Neuronal stem cell (in vitro differentiated cells): ENCODE measurements around the gene AVPR1B. TPM values are rescaled to one million over a fixed set of nuclear protein-coding genes. Genes with fewer than 3 reads are reported as not detected.

Experiments used
- DNase-seq: peaks from one replicate; pipeline ENCODE4 v3.0.0-alpha.2; 2013; ENCODE audit warnings: low spot score
- H2AFZ ChIP-seq: one replicate; pipeline ENCODE4 v1.6.1; 2013; ENCODE audit warnings: mild to moderate bottlenecking, low read length, inconsistent platforms
- H2AK5ac ChIP-seq: 2 replicates; pipeline ENCODE4 v1.6.1; 2013; ENCODE audit warnings: low read depth, mild to moderate bottlenecking, inconsistent platforms, low read length, moderate library complexity, mixed read lengths
- H2BK120ac ChIP-seq: 2 replicates; pipeline ENCODE4 v1.6.1; 2013; ENCODE audit warnings: low read depth, mild to moderate bottlenecking, inconsistent platforms, low read length, moderate library complexity, mixed read lengths
- H2BK12ac ChIP-seq: one replicate; pipeline ENCODE4 v1.6.1; 2013; ENCODE audit warnings: low read length, inconsistent platforms
- H2BK15ac ChIP-seq: 2 replicates; pipeline ENCODE4 v1.6.1; 2013; ENCODE audit warnings: mild to moderate bottlenecking, low read length, inconsistent platforms, mixed read lengths
- H2BK5ac ChIP-seq: one replicate; pipeline ENCODE4 v1.6.1; 2013; ENCODE audit warnings: inconsistent platforms, mild to moderate bottlenecking, low read length, moderate library complexity
- H3K14ac ChIP-seq: one replicate; pipeline ENCODE4 v1.6.1; 2013; ENCODE audit warnings: low read length, inconsistent platforms
- H3K18ac ChIP-seq: 2 replicates; pipeline ENCODE4 v1.6.1; 2013; ENCODE audit warnings: low read length, inconsistent platforms
- H3K23ac ChIP-seq: 2 replicates; pipeline ENCODE4 v1.6.1; 2013; ENCODE audit warnings: low read depth, mild to moderate bottlenecking, mixed read lengths, low read length, inconsistent platforms; ENCODE audit not compliant: poor library complexity
- H3K27ac ChIP-seq: replicated peaks from 3 replicates; pipeline ENCODE4 v1.5.1; 2013; ENCODE audit warnings: low read length, inconsistent platforms
- H3K27me3 ChIP-seq, 3 experiments: 2 replicates each; pipeline ENCODE4 v1.6.1; 2013; ENCODE audit warnings: low read length in 3 of 3, mild to moderate bottlenecking in 2 of 3, inconsistent platforms in 1 of 3, low read depth in 1 of 3, mixed read lengths in 1 of 3, moderate library complexity in 1 of 3; ENCODE audit not compliant: control insufficient read depth in 3 of 3, insufficient read depth in 3 of 3
- H3K36me3 ChIP-seq, 2 donors: replicated peaks in 1 of 2; 2 replicates each; pipeline ENCODE4 v1.6.1; 2013; ENCODE audit warnings: low read length in 2 of 2; ENCODE audit not compliant: control insufficient read depth in 2 of 2, insufficient read depth in 2 of 2
- H3K4ac ChIP-seq: 2 replicates; pipeline ENCODE4 v1.6.1; 2013; ENCODE audit warnings: inconsistent platforms, mild to moderate bottlenecking, low read length, moderate library complexity
- H3K4me1 ChIP-seq, 2 donors: 1 replicate in 1 of 2; 2 replicates in 1 of 2; pipeline ENCODE4 v1.6.1; 2013; ENCODE audit warnings: low read length in 2 of 2, low read depth in 1 of 2; ENCODE audit not compliant: control insufficient read depth in 2 of 2, insufficient read depth in 1 of 2
- H3K4me2 ChIP-seq: one replicate; pipeline ENCODE4 v1.6.1; 2013; ENCODE audit warnings: mild to moderate bottlenecking, low read length, inconsistent platforms; ENCODE audit not compliant: insufficient read depth, poor library complexity, severe bottlenecking
- H3K4me3 ChIP-seq, 2 donors: 2 replicates each; pipeline ENCODE4 v1.5.1; 2013; ENCODE audit warnings: low read length in 2 of 2, mild to moderate bottlenecking in 2 of 2, inconsistent platforms in 1 of 2, moderate library complexity in 1 of 2
- H3K79me1 ChIP-seq: one replicate; pipeline ENCODE4 v1.6.1; 2013; ENCODE audit warnings: low read depth, mild to moderate bottlenecking, inconsistent platforms, low read length, moderate library complexity
- H3K9ac ChIP-seq: one replicate; pipeline ENCODE4 v1.6.1; 2013; ENCODE audit warnings: mild to moderate bottlenecking, low read depth, low read length, inconsistent platforms; ENCODE audit not compliant: poor library complexity
- H3K9me3 ChIP-seq, 2 donors: replicated peaks in 1 of 2; 2 replicates each; pipeline versions ENCODE3 to v1.6.1; 2013; ENCODE audit warnings: low read length in 2 of 2, mild to moderate bottlenecking in 2 of 2, inconsistent platforms in 1 of 2, low read depth in 1 of 2, mixed read lengths in 1 of 2, moderate library complexity in 1 of 2; ENCODE audit not compliant: control insufficient read depth in 2 of 2, insufficient read depth in 1 of 2
- H4K8ac ChIP-seq: one replicate; pipeline ENCODE4 v1.6.1; 2013; ENCODE audit warnings: low read depth, mild to moderate bottlenecking, inconsistent platforms, low read length, moderate library complexity
- H4K91ac ChIP-seq: one replicate; pipeline ENCODE4 v1.6.1; 2013; ENCODE audit warnings: low read length, low read depth, mild to moderate bottlenecking, inconsistent platforms; ENCODE audit not compliant: poor library complexity
- WGBS, 2 donors: extraction: QIAGEN DNeasy Blood & Tissue Kit; methylation state at CpG; one replicate each; pipeline ENCODE4 v1.1.7; 2013; ENCODE audit warnings: missing lambda C conversion rate in 2 of 2, mixed read lengths in 1 of 2; ENCODE audit not compliant: insufficient read length in 2 of 2, insufficient replicate concordance in 1 of 2; ENCODE audit errors: extremely low coverage in 2 of 2; 5-methylcytosine and 5-hydroxymethylcytosine counted together
- polyA plus RNA-seq, 2 experiments: library from polyadenylated mRNA; stranded (reverse); fragments of 200-250 nt; gene quantifications; one replicate each; pipeline ENCODE4 v1.2.3, GENCODE V29; 2013

AVPR1B gene, protein sequence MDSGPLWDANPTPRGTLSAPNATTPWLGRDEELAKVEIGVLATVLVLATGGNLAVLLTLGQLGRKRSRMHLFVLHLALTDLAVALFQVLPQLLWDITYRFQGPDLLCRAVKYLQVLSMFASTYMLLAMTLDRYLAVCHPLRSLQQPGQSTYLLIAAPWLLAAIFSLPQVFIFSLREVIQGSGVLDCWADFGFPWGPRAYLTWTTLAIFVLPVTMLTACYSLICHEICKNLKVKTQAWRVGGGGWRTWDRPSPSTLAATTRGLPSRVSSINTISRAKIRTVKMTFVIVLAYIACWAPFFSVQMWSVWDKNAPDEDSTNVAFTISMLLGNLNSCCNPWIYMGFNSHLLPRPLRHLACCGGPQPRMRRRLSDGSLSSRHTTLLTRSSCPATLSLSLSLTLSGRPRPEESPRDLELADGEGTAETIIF
- polyA plus RNA-seq (2013, experiment 1 of 2) = 0.03 TPM
- polyA plus RNA-seq (2013, experiment 2 of 2) = 0.03 TPM

DNA sequence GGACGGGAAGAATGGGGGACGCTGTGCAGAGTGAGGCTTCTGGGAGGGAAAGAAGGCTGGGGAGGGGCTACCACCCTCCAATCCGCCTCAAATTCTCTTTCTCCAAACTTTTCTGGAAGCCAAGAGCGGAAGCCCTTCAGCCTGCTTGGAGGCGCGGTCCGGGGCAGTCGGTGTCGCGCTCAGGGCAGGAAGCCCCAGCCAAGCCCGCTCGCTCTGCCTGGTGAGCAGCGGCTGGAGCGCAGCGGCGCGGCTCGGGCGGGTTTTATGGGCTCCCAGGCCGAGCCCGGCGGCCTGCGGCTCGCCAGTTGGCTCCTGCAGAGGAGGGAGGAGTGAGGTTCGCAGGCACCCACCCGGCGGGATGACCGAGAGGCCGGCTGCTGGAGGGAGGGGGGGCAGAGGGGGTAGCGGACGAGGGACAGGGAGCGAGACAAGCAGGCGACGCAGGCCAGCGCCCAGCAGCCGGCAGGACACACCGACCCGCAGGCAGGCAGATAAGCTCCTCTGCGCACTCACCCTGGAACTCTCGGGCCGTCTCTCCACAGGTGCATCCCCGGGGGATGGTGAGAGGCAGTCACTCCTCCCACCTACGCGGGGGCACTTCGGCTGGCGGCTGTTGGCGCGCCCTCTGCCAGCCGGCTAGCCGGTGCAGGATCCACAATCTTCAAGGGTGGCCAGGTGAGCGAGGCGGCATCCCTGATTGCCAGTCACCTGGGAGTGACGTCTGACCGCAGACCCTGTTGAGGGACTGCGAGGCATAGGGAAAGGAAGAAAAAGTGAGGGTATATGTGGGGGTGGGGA is at the start of gene AVPR1B:
AVPR1B (minus strand) TSS at position 238 of the 798 bp plus-strand sequence. CDS start 498 bp downstream, outside the sequence.
- peak within 1 kb of the TSS; percentile 96 for H2AFZ ChIP-seq
- H2BK12ac ChIP-seq = peak within 1 kb of the TSS; percentile 63
- H3K79me1 ChIP-seq = no peaks in the 10 kb centered on the region
- H2BK5ac ChIP-seq = no peak within 1 kb of the TSS
- peak within 1 kb of the TSS; percentile 87 for H2AK5ac ChIP-seq
- H2BK120ac ChIP-seq = no peak within 1 kb of the TSS
- peak within 1 kb of the TSS; percentile 64 for H3K9ac ChIP-seq
- peak within 1 kb of the TSS; percentile 44 for H2BK15ac ChIP-seq
- H3K4me2 ChIP-seq = peak within 1 kb of the TSS; percentile 97
- peaks cover 4 to 64% (median 24%) of the 10 kb centered on the region in 3 experiments for H3K27me3 ChIP-seq
- H4K8ac ChIP-seq = peak within 1 kb of the TSS; percentile 45
- peaks cover 0 to 8% of the 10 kb centered on the region in 2 donors for H3K9me3 ChIP-seq
- peak within 1 kb of the TSS; percentile 66 for H3K18ac ChIP-seq
- no peaks in the 10 kb centered on the region for H3K36me3 ChIP-seq
- H3K4me3 ChIP-seq = peak within 1 kb of the TSS; percentile 31 to 78
- H3K4me1 ChIP-seq = peaks cover 0 to 3% of the 10 kb centered on the region in 2 donors
- H3K14ac ChIP-seq = peak within 1 kb of the TSS; percentile 92
- peak; percentile 43 for DNase-seq
- H3K23ac ChIP-seq = peak within 1 kb of the TSS; percentile 86
- H3K4ac ChIP-seq = no peak within 1 kb of the TSS
- no peak within 1 kb of the TSS for H4K91ac ChIP-seq
- H3K27ac ChIP-seq = no peak within 1 kb of the TSS
- WGBS, 2 donors = no CpG with 5 or more reads among the region's 55 CpGs

DNA sequence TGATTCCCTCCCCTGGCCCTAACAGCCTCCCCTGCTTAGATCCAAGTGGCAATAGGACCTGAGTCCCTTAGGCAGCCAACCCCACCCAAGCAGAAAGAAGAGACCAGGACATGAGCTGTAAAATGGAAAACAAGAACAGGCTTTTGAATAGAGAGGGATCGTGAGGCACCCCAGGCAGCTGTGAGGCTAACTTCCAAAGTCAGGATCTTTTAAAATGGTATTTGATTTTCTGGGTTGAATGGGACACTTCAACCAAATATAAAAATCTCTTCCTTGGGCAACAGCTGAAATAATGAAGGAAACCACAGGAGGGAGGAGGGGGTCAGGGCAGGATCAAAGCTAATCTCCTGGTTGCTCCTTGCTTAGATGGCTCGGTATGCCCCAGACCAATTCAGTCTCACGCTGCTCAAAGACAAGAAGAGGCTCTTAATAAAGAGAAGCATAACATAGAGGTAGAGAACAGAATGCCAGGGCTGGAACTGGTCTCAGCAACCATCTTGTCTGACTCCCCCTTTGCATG is 28.6 kb upstream of the AVPR1B start:
- peaks cover 0 to under 1% of the 10 kb centered on the region in 2 donors for H3K9me3 ChIP-seq
- no peak overlapping the region for H3K4me3 ChIP-seq
- WGBS, 2 donors = no CpG with 5 or more reads among the region's 3 CpGs

GRCh38 chr1:206144605-206145004 is 27.4 kb upstream of the AVPR1B start:
- Histone ChIP-seq H4K91ac (no peak overlapping the region), H3K14ac (no peak overlapping the region), H3K4ac (no peak overlapping the region), H3K4me2 (no peak overlapping the region), H3K27ac (no peak overlapping the region), H2BK120ac (no peak overlapping the region), H2AFZ (no peak overlapping the region), H3K9me3 (peaks cover 0 to 5% of the 10 kb centered on the region in 2 donors), H3K4me1 (peaks cover 0 to 11% of the 10 kb centered on the region in 2 donors), H3K18ac (no peak overlapping the region), H2BK5ac (no peak overlapping the region), H2BK12ac (no peak overlapping the region), H3K27me3 (peaks cover 0 to 21% (median 0%) of the 10 kb centered on the region in 3 experiments), H3K79me1 (no peaks in the 10 kb centered on the region), H3K9ac (no peak overlapping the region), H3K36me3 (no peaks in the 10 kb centered on the region), H3K23ac (no peak overlapping the region), H2BK15ac (no peak overlapping the region), H2AK5ac (no peak overlapping the region), H3K4me3 (no peak overlapping the region), H4K8ac (no peak overlapping the region)
- no peak for DNase-seq
- no CpG with 5 or more reads among the region's 2 CpGs for WGBS, 2 donors

More for the DNA sequence above, 28.6 kb upstream of the AVPR1B start:
- H3K18ac ChIP-seq = no peak overlapping the region
- H2BK5ac ChIP-seq = no peak overlapping the region
- H3K36me3 ChIP-seq = no peaks in the 10 kb centered on the region
- H2AFZ ChIP-seq = peak overlapping the region; percentile 15
- H4K8ac ChIP-seq = no peak overlapping the region
- no peak overlapping the region for H3K23ac ChIP-seq
- H3K79me1 ChIP-seq = no peaks in the 10 kb centered on the region
- no peak overlapping the region for H3K27ac ChIP-seq
- no peak overlapping the region for H2BK12ac ChIP-seq
- peaks cover 0 to 21% (median 0%) of the 10 kb centered on the region in 3 experiments for H3K27me3 ChIP-seq
- H3K4me2 ChIP-seq = no peak overlapping the region
- H3K9ac ChIP-seq = no peak overlapping the region
- H3K4ac ChIP-seq = no peak overlapping the region
- no peak overlapping the region for H4K91ac ChIP-seq
- H3K14ac ChIP-seq = no peak overlapping the region
- no peak overlapping the region for H2BK120ac ChIP-seq
- DNase-seq = no peak
- peaks cover 0 to 11% of the 10 kb centered on the region in 2 donors for H3K4me1 ChIP-seq
- no peak overlapping the region for H2AK5ac ChIP-seq
- H2BK15ac ChIP-seq = no peak overlapping the region
